A549 (cell line): ENCODE measurements around the gene SCAP. TPM values are rescaled to one million over a fixed set of nuclear protein-coding genes. Genes with fewer than 3 reads are reported as not detected.

Source experiments
- ATAC-seq, 2 experiments: fragments of 200-7000 bp in 1 of 2; fragments of >200 bp in 1 of 2; cut with Nextera tagmentation in 1 of 2; cut with Tn5 transposase in 1 of 2; 3 replicates each; pipeline versions ENCODE4 v1.8.0 to v1.9.1; 2018 to 2020; ENCODE audit warnings: mild to moderate bottlenecking in 1 of 2, moderate library complexity in 1 of 2
- CTCF ChIA-PET: fragments of 300-600 bp; sonication (Branson Sonifier 250); formaldehyde crosslinking; extraction: SDS; loops from one replicate; lab custom pipeline; 2021; ENCODE audit warnings: antibody characterized with exemption, inconsistent platforms; lab: Yijun Ruan, JAX
- POLR2A ChIA-PET: fragments of 350-600 bp; formaldehyde crosslinking; extraction: SDS; loops from one replicate; lab custom pipeline; 2021; ENCODE audit warnings: antibody characterized with exemption, inconsistent platforms; lab: Yijun Ruan, JAX
- DNase-seq, 2 experiments: peaks; one replicate each; pipeline versions ENCODE4 v3.0.0 to v3.0.0-alpha.2; 2011 to 2016; ENCODE audit warnings: low read depth in 1 of 2, low spot score in 1 of 2
- FAIRE-seq: peaks from 2 replicates; lab custom pipeline; 2011; peaks lifted over from hg19 to GRCh38; lab: Jason Lieb, UNC
- H3K27ac ChIP-seq, 2 experiments: fragments of >200 bp; sonication (Bioruptor Twin); formaldehyde crosslinking; 3 replicates each; pipeline ENCODE4 v1.5.1; 2016 to 2017
- H3K4me1 ChIP-seq: fragments of >200 bp; sonication (Bioruptor Twin); formaldehyde crosslinking; 3 replicates; pipeline ENCODE4 v1.6.1; 2016
- H3K4me2 ChIP-seq: fragments of >200 bp; sonication (Bioruptor Twin); formaldehyde crosslinking; 3 replicates; pipeline ENCODE4 v1.6.1; 2016
- H3K4me3 ChIP-seq: fragments of >200 bp; sonication (Bioruptor Twin); formaldehyde crosslinking; 3 replicates; pipeline ENCODE4 v1.5.1; 2016
- H3K9me3 ChIP-seq: fragments of >200 bp; sonication (Bioruptor Twin); formaldehyde crosslinking; 3 replicates; pipeline ENCODE4 v1.6.1; 2016
- ATOH8 ChIP-seq: fragments of 250-450 bp; sonication (Bioruptor Pico); IDR thresholded peaks from 2 replicates; pipeline ENCODE4 v1.5.0; 2020; ENCODE audit warnings: low read depth, mild to moderate bottlenecking, moderate library complexity
- BHLHE40 ChIP-seq: IDR thresholded peaks from 2 replicates; pipeline ENCODE4 v1.6.1; 2012; ENCODE audit warnings: low read depth, low read length, inconsistent platforms
- CBX2 ChIP-seq: fragments of 200-600 bp; sonication (generic); IDR thresholded peaks from 2 replicates; pipeline ENCODE4 v1.6.1; 2016; ENCODE audit warnings: low read depth, mild to moderate bottlenecking, borderline replicate concordance
- CBX8 ChIP-seq: fragments of 200-600 bp; sonication (generic); IDR thresholded peaks from 2 replicates; pipeline ENCODE4 v1.6.1; 2016
- EHF ChIP-seq: fragments of 250-450 bp; sonication (Bioruptor Pico); IDR thresholded peaks from 2 replicates; pipeline ENCODE4 v1.5.0; 2020; ENCODE audit warnings: mild to moderate bottlenecking
- EP300 ChIP-seq, 2 experiments: fragments of >200 bp; sonication (Bioruptor Twin); formaldehyde crosslinking; IDR thresholded peaks; 2 replicates in 1 of 2; 3 replicates in 1 of 2; pipeline ENCODE4 v1.6.1; 2016 to 2017
- FOXS1 ChIP-seq: fragments of 250-450 bp; sonication (Bioruptor Pico); IDR thresholded peaks from 2 replicates; pipeline ENCODE4 v1.5.0; 2020; ENCODE audit warnings: mild to moderate bottlenecking, moderate library complexity
- GATA3 ChIP-seq: IDR thresholded peaks from 2 replicates; pipeline ENCODE4 v1.6.1; 2012; ENCODE audit warnings: borderline replicate concordance
- HDAC2 ChIP-seq: fragments of 200-600 bp; sonication (generic); IDR thresholded peaks from 2 replicates; pipeline ENCODE4 v1.6.1; 2016
- HOXA7 ChIP-seq: fragments of 250-450 bp; sonication (Bioruptor Pico); IDR thresholded peaks from 2 replicates; pipeline ENCODE4 v1.5.0; 2020; ENCODE audit warnings: mild to moderate bottlenecking, moderate library complexity
- MYC ChIP-seq: IDR thresholded peaks from 2 replicates; pipeline ENCODE4 v1.6.1; 2012; ENCODE audit warnings: mild to moderate bottlenecking, inconsistent platforms, low read length, improper control_type of control experiment, borderline replicate concordance
- NFE2L2 ChIP-seq: fragments of 150-350 bp; conservative IDR thresholded peaks from 2 replicates; pipeline ENCODE4 v1.6.1; 2014; ENCODE audit warnings: low read length
- REST ChIP-seq: fragments of 200-600 bp; sonication (generic); IDR thresholded peaks from 2 replicates; pipeline ENCODE4 v1.6.1; 2016; ENCODE audit warnings: antibody characterized with exemption, mild to moderate bottlenecking, moderate library complexity
- RFX5 ChIP-seq: fragments of 450-650 bp; IDR thresholded peaks from 2 replicates; pipeline ENCODE4 v1.7.1; 2014; ENCODE audit warnings: antibody characterized with exemption, mild to moderate bottlenecking, moderate library complexity
- SREBF2 ChIP-seq: fragments of 450-650 bp; IDR thresholded peaks from 2 replicates; pipeline ENCODE4 v1.6.1; 2014; ENCODE audit warnings: mild to moderate bottlenecking, moderate library complexity
- WGBS: methylation state at CpG from one replicate; pipeline ENCODE4 v1.1.6; 2017; ENCODE audit errors: missing lambda C conversion rate; 5-methylcytosine and 5-hydroxymethylcytosine counted together
- polyA plus RNA-seq, 4 experiments: library from polyadenylated mRNA; depleted of rRNA in 3 of 4; stranded (reverse); fragments of >200 nt; fragmentation: RNase III in 1 of 4; extraction: RNeasy Plus Mini Kit Qiagen cat#74134 plus additional on column Dnase treatment in 1 of 4; gene quantifications; 2 replicates in 3 of 4; 3 replicates in 1 of 4; pipeline ENCODE4 v1.2.3, GENCODE V29; 2011 to 2017
- TF ChIP-seq, protein P1 (sequence below): fragments of >200 bp; sonication (Bioruptor Twin); formaldehyde crosslinking; IDR thresholded peaks from 3 replicates; pipeline ENCODE4 v1.5.1; 2016
- TF ChIP-seq, protein P2 (sequence below): IDR thresholded peaks from 2 replicates; pipeline ENCODE4 v1.6.1; 2012
- TF ChIP-seq, protein P3 (sequence below): fragments of >200 bp; sonication (Bioruptor Twin); formaldehyde crosslinking; IDR thresholded peaks from 3 replicates; pipeline ENCODE4 v1.6.1; 2016
- TF ChIP-seq, protein P4 (sequence below): IDR thresholded peaks from 2 replicates; pipeline ENCODE4 v1.6.1; 2012; ENCODE audit warnings: low read depth, borderline replicate concordance

Gene SCAP
- polyA plus RNA-seq, 2 of the 4 experiments (the other 2 are of a cell fraction), result 12.9 to 25.9 TPM

DNA sequence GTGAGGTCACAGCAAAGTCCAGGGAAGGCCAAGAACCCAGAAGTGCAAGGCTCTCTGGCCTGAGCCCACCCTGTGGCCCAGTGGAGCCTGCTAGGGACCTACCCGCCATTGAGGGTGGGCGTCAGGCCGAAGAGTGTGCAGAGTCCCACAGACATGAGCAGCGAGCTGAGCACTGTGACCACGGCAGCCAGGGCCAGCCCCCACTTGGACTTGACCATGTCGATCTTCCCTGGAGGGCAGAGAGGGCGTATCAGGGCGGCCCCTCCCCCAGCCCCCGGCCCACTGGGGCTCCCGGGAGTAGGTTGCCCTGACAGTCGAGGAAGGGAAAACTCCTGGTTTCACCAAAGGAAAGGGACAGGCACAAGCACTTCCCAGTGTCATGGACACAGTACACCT is 50.4 kb downstream of the SCAP start:
- 94% methylated on average over 5 of the region's 11 CpGs for WGBS

GRCh38 chr3:47424434-47425382 is 51.0 kb downstream of the SCAP start:
- ChIA-PET POLR2A (no interaction called here), CTCF (interaction anchor here (0.9 to 5.7 kb wide), 6 partner anchors 11 to 89 kb away, joined by 3 to 34 read pairs (median 4); partner anchors contain the start of genes ELP6 and SCAP)
- DNase-seq (no peak), FAIRE-seq (no peak), ATAC-seq (no peak)
- no peak overlapping the region for H3K27ac ChIP-seq
- 86% methylated on average over 15 of the region's 15 CpGs for WGBS
- no peak overlapping the region for H3K4me3 ChIP-seq
- no peak overlapping the region for H3K4me2 ChIP-seq
- H3K4me1 ChIP-seq, result 0 out of 3 replicates have a peak, but pooled peaks cover 7% of the 10 kb centered on the region
- H3K9me3 ChIP-seq, result no peaks in the 10 kb centered on the region
- TF ChIP-seq CBX8 (no peak), HOXA7 (CRISPR knock-in tag) (no peak), FOXS1 (CRISPR knock-in tag) (no peak), CBX2 (no peak), SREBF2 (no peak), RFX5 (no peak), EP300 (IDR thresholded peaks at IDR 0.05) (no peak), GATA3 (no peak), BHLHE40 (no peak)
- TF ChIP-seq, protein P1, sequence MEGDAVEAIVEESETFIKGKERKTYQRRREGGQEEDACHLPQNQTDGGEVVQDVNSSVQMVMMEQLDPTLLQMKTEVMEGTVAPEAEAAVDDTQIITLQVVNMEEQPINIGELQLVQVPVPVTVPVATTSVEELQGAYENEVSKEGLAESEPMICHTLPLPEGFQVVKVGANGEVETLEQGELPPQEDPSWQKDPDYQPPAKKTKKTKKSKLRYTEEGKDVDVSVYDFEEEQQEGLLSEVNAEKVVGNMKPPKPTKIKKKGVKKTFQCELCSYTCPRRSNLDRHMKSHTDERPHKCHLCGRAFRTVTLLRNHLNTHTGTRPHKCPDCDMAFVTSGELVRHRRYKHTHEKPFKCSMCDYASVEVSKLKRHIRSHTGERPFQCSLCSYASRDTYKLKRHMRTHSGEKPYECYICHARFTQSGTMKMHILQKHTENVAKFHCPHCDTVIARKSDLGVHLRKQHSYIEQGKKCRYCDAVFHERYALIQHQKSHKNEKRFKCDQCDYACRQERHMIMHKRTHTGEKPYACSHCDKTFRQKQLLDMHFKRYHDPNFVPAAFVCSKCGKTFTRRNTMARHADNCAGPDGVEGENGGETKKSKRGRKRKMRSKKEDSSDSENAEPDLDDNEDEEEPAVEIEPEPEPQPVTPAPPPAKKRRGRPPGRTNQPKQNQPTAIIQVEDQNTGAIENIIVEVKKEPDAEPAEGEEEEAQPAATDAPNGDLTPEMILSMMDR, result no peak
- TF ChIP-seq, protein P2, sequence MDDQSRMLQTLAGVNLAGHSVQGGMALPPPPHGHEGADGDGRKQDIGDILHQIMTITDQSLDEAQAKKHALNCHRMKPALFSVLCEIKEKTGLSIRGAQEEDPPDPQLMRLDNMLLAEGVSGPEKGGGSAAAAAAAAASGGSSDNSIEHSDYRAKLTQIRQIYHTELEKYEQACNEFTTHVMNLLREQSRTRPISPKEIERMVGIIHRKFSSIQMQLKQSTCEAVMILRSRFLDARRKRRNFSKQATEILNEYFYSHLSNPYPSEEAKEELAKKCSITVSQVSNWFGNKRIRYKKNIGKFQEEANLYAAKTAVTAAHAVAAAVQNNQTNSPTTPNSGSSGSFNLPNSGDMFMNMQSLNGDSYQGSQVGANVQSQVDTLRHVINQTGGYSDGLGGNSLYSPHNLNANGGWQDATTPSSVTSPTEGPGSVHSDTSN, result no peak
- TF ChIP-seq, protein P3, sequence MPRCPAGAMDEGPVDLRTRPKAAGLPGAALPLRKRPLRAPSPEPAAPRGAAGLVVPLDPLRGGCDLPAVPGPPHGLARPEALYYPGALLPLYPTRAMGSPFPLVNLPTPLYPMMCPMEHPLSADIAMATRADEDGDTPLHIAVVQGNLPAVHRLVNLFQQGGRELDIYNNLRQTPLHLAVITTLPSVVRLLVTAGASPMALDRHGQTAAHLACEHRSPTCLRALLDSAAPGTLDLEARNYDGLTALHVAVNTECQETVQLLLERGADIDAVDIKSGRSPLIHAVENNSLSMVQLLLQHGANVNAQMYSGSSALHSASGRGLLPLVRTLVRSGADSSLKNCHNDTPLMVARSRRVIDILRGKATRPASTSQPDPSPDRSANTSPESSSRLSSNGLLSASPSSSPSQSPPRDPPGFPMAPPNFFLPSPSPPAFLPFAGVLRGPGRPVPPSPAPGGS, result no peak

More for the DNA sequence above, 50.4 kb downstream of the SCAP start:
- 0 out of 3 replicates have a peak, but pooled peaks cover 7% of the 10 kb centered on the region for H3K4me1 ChIP-seq
- CTCF ChIA-PET, result interaction anchor here (1.5 kb wide), 1 partner anchor 51 kb away, joined by 5 read pairs; no protein-coding TSS in a partner anchor
- ATAC-seq, result no peak
- TF ChIP-seq ATOH8 (CRISPR knock-in tag) (no peak), REST (no peak), HDAC2 (no peak), RFX5 (no peak), NFE2L2 (no peak), MYC (no peak), EHF (CRISPR knock-in tag) (no peak)
- TF ChIP-seq, protein P4, sequence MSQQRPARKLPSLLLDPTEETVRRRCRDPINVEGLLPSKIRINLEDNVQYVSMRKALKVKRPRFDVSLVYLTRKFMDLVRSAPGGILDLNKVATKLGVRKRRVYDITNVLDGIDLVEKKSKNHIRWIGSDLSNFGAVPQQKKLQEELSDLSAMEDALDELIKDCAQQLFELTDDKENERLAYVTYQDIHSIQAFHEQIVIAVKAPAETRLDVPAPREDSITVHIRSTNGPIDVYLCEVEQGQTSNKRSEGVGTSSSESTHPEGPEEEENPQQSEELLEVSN, result no peak
- TF ChIP-seq, all 56 proteins: peak for 0
- POLR2A ChIA-PET, result no interaction called here
- FAIRE-seq, result no peak
- no peak overlapping the region for H3K4me3 ChIP-seq
- no peak overlapping the region for H3K27ac ChIP-seq
- no peaks in the 10 kb centered on the region for H3K9me3 ChIP-seq
- no peak overlapping the region for H3K4me2 ChIP-seq
- DNase-seq, result no peak
